ENCODE results near the gene SLC38A1. TPM values are rescaled to one million over a fixed set of nuclear protein-coding genes. Genes with fewer than 3 reads are reported as not detected.
"Not testable (repeated sequence)": the region's sequence is repeated elsewhere in the genome, so short reads cannot be mapped to it uniquely, and the experiment has no call there.

SLC38A1 gene
- 89.6 and 118 TPM in 2 replicates for total RNA-seq (2014; rRNA removed)
- 16.3 TPM for polyA plus RNA-seq (2012)

- peak; percentile 82 for DNase-seq (ENCODE audit: low read depth)
Measured at GRCh38 chr12:46268583-46269428, at the start of gene SLC38A1. SLC38A1 (minus strand) TSS chr12:46269043; CDS start chr12:46239800, 29,243 bp downstream.

GRCh38 chr12:46318037-46318436 is 49.2 kb upstream of the SLC38A1 start:
- no peak for DNase-seq (ENCODE audit: low read depth)

- peak; percentile 30 for DNase-seq (ENCODE audit: low read depth)
Measured at GRCh38 chr12:46304070-46304469, 35.2 kb upstream of the SLC38A1 start.

- peak; percentile 41 for DNase-seq (ENCODE audit: low read depth)
Measured at GRCh38 chr12:46303039-46303666, 34.3 kb upstream of the SLC38A1 start.

GRCh38 chr12:46300910-46301309 is 32.1 kb upstream of the SLC38A1 start:
- peak; percentile 98 for DNase-seq (ENCODE audit: low read depth)

- DNase-seq (ENCODE audit: low read depth) = peak; percentile 39
Measured at GRCh38 chr12:46299851-46300250, 31.0 kb upstream of the SLC38A1 start.

- DNase-seq (ENCODE audit: low read depth) = no peak
Measured at GRCh38 chr12:46298261-46298660, 29.4 kb upstream of the SLC38A1 start.

- DNase-seq (ENCODE audit: low read depth) = no peak
Measured at GRCh38 chr12:46296822-46297221, 28.0 kb upstream of the SLC38A1 start.

GRCh38 chr12:46292754-46293402 is 24.0 kb upstream of the SLC38A1 start:
- DNase-seq (ENCODE audit: low read depth) = no peak

- DNase-seq (ENCODE audit: low read depth) = not testable (repeated sequence)
Measured at GRCh38 chr12:46291953-46292352, 23.1 kb upstream of the SLC38A1 start.

GRCh38 chr12:46285177-46285576 is 16.3 kb upstream of the SLC38A1 start:
- not testable (repeated sequence) for DNase-seq (ENCODE audit: low read depth)

- DNase-seq (ENCODE audit: low read depth) = no peak
Measured at GRCh38 chr12:46282829-46283228, 14.0 kb upstream of the SLC38A1 start.

GRCh38 chr12:46276756-46277155 is 7.9 kb upstream of the SLC38A1 start:
- DNase-seq (ENCODE audit: low read depth) = no peak

- no peak for DNase-seq (ENCODE audit: low read depth)
Measured at GRCh38 chr12:46271863-46272262, 3.0 kb upstream of the SLC38A1 start.

- DNase-seq (ENCODE audit: low read depth) = no peak
Measured at GRCh38 chr12:46269429-46270241, 792 bp upstream of the SLC38A1 start.

GRCh38 chr12:46267825-46268582 is 839 bp downstream of the SLC38A1 start:
- DNase-seq (ENCODE audit: low read depth) = peak; percentile 44

- no peak for DNase-seq (ENCODE audit: low read depth)
Measured at GRCh38 chr12:46267575-46267824, 1.3 kb downstream of the SLC38A1 start.

GRCh38 chr12:46266869-46267574 is 1.8 kb downstream of the SLC38A1 start:
- peak; percentile 71 for DNase-seq (ENCODE audit: low read depth)

GRCh38 chr12:46266382-46266791 is 2.5 kb downstream of the SLC38A1 start:
- DNase-seq (ENCODE audit: low read depth) = peak; percentile 84

- DNase-seq (ENCODE audit: low read depth) = no peak
Measured at GRCh38 chr12:46265734-46266133, 3.1 kb downstream of the SLC38A1 start.

All from LHCN-M2 (cell line).